ENCODE results near the gene OLR1.
A peak's percentile ranks its signal among the peaks of the same experiment; 100 is the strongest.

The OLR1 gene

DNA sequence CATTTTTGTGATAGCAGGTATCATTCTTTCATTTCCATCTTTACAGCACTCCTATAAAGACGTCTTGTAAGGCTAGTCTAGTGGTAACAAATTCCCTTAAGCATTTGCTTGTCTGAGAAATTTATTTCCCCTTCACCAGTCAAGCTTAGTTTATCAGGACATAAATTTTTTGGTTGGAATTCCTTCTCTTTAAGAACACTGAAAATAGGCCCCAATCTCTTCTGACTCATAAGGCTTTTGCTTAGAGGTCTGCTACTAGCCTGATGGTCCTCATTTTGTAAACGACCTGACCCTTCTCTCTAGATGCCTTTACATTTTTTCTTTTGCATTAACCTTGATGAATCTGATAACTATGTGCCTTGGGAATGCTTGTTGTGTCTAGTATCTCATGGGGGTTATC lies 20.3 kb downstream of the OLR1 start:
- DNase-seq: no peak

DNA sequence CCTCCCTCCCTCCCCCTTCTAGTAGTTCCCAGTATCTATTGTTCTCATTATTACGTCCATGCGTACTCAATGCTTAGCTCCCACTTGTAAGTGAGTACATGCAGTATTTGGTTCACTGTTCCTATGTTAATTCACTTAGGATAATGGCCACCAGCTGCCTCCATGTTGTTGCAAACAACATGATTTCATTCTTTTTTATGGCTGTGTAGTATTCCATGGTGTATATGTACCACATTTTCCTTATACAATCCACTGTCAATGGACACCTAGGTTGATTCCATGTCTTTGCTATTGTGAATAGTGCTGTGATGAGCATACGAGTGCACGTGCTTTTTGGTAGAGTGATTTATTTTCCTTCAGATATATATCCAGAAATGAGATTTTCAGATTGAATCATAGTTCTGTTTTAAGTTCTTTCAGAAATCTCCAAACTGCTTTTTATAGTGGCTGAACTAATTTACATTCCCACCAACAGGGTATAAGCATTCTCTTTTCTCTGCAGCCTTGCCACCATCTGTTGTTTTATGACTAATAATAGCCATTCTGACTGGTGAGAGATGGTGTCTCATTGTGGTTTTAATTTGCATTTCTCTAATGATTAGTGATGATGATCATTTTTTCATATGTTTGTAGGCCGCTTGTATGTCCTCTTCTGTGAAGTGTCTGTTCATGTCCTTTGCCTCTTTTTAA lies 24.1 kb downstream of the OLR1 start:
- DNase-seq: no peak

GRCh38 chr12:10142976-10143589 lies 28.8 kb downstream of the OLR1 start:
- DNase-seq: no peak

DNA sequence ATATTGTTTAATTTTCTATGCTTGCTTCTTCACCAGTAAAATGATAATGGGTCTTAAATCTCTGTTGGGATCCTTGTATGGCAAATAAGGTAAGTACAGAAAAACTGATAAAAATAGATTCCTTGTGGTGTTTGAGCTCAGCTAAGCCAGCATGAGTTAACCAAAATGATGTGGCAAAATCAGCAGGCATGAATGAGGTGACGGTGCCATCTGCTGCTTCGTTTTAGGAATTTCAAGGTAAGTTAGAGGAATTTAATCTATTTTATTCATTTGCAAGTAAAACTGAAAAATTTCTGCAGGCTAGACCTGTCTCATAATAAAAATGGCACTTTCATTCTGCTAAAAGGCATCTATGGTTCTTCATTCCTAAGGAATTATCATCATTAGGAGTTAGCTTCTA lies 31.9 kb downstream of the OLR1 start:
- peak; percentile 71 for DNase-seq

- DNase-seq: no peak
Measured at GRCh38 chr12:10136637-10137205, 35.2 kb downstream of the OLR1 start.

- no peak for DNase-seq
Measured at GRCh38 chr12:10135126-10135525, 36.8 kb downstream of the OLR1 start.

- no peak for DNase-seq
Measured at GRCh38 chr12:10132850-10133370, 39.0 kb downstream of the OLR1 start.

DNA sequence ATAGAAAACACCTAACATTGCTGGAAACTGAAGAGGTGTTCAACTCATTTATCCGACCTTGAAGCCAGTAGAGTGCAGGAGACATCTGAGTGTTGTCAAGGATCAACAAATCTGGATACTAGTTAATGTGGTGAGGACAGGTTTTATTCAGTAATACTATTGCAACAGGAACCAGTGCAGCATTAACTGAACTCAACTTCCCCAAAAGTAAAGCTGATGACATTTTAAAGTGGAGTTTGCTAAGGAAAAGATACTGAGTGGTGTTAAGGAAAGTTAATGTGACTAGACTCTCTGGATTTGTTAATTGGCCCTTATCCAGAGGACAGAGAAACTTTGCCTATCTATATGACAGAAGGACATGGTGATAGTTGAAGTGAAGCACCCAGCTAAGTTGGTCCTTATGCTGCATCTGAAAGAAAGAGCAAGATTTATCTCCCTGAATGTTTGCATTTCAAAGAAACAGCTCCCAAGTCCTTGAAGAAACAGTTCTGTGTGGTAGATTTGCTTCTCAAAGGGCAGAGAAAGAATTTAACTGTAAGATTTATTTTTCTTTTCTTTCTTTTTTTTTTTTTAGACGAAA lies 40.7 kb downstream of the OLR1 start:
- DNase-seq: no peak

DNA sequence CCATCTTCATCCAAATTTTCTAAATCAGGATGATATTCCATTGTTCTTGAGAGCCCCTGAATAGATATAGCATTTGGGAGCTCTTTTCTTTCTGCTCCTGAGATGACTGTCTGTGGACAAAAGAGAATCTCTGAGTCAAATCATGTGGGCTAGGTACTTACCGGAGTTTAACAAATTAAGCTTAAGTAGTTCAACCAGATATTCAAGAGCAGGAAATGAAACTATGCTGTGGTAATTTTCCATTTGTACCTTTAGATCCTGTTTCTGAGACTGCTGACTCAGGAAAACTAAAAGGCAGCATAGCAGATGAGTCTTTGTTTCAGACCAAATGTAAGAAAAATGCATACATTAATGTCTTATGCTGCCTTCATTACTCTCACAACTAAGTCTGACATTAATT lies 41.9 kb downstream of the OLR1 start, which contains the start of gene CLEC7A:
Gene CLEC7A, minus strand, starts transcription at position 158 of the 400 bp plus-strand sequence. Its CDS starts 117 bp downstream, at position 41.
- peak; percentile 25 for DNase-seq

DNA sequence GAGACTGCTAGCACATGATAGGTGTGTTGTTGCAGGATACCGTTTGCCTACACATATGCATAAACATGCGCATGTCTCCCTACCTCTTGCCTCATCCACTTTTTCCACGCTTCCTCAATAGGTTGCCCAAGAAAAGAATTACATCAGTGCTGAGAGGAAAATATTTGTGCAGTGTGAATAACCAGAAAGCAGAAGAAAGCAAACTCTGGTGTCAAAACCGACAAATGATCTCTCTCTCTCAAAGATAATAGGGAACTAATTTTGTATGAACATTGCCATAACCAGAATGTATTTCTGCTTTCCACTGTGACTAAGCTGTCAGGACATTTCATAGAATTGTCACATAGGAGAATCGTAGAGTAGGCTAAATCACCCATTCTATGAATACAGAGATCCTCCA lies 43.2 kb downstream of the OLR1 start:
- no peak for DNase-seq

DNA sequence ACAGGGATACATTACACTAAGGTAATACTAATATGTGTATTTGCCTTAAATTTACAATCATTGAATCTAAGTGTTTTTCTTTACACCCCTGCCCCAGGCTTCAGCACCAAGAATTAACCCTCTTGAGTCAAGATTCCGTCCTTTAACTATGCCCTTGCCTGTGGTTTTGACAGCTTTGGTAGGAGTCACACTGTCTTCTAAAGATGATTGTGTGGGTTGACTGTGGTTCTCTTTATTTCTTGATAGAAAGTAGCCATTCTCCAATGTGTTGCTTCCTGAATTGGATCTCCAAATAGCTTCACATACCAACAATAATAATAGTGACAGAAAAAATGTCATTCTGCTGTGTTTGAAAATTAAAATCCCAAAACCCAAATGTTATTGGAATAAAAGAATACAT lies 45.5 kb downstream of the OLR1 start:
- no peak for DNase-seq

DNA sequence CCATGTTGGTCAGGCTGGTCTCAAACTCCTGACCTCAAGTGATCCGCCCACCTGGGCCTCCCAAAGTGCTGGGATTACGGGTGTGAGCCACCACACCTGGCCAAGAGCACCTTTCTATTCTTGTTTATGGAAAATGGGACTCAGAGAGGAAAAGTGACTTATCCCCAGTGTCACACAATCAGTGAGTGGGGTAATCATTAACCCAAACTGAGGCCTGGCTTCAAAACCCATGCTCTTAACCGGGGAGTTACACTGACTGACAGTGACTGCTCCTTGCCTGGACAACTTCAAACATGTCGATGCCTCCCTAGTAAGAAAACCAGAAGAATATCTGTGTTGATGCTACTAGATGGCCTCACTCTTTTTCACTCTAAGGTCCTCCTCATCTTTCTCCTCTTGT lies 49.2 kb downstream of the OLR1 start:
- no peak for DNase-seq

GRCh38 chr12:10121278-10121677 lies 50.7 kb downstream of the OLR1 start:
- DNase-seq: no peak

DNA sequence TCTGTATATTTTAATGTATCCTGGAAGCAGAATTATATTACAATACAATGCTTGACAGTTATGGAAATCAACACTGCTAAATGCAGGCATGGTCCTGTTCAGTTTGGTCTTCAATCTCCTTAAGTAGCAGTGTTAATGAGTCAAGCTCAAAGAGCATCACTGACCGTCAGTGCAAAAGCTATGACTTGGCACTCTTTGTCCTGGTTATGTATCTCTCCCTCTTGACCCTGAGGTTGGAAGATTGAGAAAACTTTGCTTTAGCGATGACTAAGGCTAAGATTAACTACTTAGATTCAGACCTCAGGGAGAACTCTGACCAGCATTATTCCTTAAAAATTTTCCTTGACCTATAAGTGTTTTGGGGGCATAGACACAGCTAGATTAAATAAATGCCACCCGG lies 52.9 kb downstream of the OLR1 start:
- DNase-seq: no peak

DNA sequence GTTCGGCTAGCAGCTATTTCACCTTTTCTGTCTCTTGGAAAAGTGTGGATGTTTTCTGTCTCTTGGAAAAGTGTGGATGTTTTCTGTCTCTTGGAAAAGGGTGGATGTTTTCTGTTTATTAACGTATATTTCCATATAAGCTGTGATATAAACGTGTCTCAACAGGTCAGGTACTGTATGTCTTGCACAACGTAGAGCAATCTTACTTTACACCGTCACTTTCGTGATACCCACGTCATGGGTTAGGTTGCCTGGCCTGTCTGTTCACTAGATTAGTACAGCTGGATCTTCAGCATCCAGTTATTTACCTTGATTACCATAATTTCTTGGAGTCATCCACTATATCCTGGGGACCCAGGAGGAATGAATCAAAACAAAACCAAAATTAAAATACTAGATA lies 56.0 kb downstream of the OLR1 start:
- DNase-seq: no peak

GRCh38 chr12:10115311-10115710 lies 56.6 kb downstream of the OLR1 start:
- DNase-seq: no peak

DNA sequence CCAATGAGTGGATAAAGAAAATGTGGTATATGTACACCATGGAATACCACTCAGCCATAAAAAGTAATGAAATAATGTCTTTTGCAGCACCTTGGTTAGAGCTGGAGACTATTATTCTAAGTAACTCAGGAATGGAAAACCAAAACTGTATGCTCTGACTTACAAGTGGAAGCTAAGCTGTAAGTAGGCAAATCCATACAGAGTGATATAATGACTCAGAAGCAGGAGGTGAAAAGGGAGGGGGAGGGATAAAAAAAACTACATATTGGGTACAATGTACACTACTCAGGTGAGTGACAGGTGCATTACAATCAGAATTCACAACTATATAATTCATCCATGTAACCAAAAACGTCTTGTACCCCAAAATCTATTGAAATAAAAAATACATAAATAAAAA lies 58.0 kb downstream of the OLR1 start:
- DNase-seq: no peak

DNA sequence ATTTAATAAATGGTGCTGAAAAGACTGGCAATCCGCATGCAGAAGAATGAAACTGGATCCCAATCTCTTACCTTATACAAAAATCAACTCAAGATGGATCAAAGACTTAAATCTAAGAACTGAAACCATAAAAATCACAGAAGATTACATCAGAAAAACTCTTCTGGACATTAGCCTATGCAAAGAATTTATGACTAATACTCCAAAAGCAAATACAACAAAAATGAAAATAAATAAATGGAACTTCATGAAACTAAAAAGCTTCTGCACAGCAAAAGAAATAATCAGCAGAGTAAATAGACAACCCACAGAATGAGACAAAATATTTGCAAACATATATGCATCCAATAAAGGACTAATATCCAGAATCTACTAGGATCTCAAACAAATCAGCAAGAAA lies 58.9 kb downstream of the OLR1 start:
- no peak for DNase-seq

DNA sequence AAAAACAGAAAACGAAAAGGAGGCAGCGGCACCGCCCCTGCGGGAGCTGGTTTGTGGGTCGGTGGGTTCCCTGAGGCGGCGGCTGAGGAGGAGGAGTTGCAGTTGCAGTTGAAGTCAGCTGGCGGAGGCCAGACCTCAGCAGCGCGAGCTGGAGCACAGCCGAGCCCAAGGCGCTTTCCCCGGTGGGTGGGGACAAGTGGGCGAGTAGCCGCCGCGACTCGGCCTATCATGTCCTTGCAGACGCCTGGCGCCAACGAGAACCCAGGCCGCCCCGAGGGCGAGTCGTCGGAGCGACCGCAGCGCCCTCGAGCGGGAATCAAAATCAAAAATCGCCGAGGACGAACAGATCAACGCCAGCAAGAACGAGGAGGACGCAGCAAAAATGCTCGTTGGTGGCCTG lies 60.5 kb downstream of the OLR1 start:
- DNase-seq: no peak

- DNase-seq: no peak
Measured at GRCh38 chr12:10110256-10110844, 61.6 kb downstream of the OLR1 start.
